OCI-M1 (cell line): Measurements from ENCODE around the gene HLA-DRB5.
A peak's percentile ranks its signal among the peaks of the same experiment; 100 is the strongest.
"Not testable (repeated sequence)": the region's sequence is repeated elsewhere in the genome, so short reads cannot be mapped to it uniquely, and the experiment has no call there.

Experiments used
- DNase-seq: peaks from one replicate; lab custom pipeline; 2025; lab: John Stamatoyannopoulos, UW

HLA-DRB5 gene

GRCh38 chr6:32501016-32501415 is 29.1 kb downstream of the HLA-DRB5 start:
- DNase-seq, result no peak

- DNase-seq, result no peak
Observed at GRCh38 chr6:32492351-32492750, 37.7 kb downstream of the HLA-DRB5 start.

- DNase-seq, result no peak
Observed at GRCh38 chr6:32491700-32492099, 38.4 kb downstream of the HLA-DRB5 start.

GRCh38 chr6:32488083-32488482 is 42.0 kb downstream of the HLA-DRB5 start:
- DNase-seq, result no peak

- no peak for DNase-seq
Observed at GRCh38 chr6:32484614-32484998, 45.5 kb downstream of the HLA-DRB5 start.

- DNase-seq, result no peak
Observed at GRCh38 chr6:32483968-32484613, 46.0 kb downstream of the HLA-DRB5 start.

GRCh38 chr6:32475392-32476206 is 54.5 kb downstream of the HLA-DRB5 start:
- DNase-seq, result peak; percentile 37

GRCh38 chr6:32473376-32474348 is 56.4 kb downstream of the HLA-DRB5 start:
- peak; percentile 66 for DNase-seq

- no peak for DNase-seq
Observed at GRCh38 chr6:32472781-32473375, 57.2 kb downstream of the HLA-DRB5 start.

- DNase-seq, result not testable (repeated sequence)
Observed at GRCh38 chr6:32467743-32468503, 62.2 kb downstream of the HLA-DRB5 start.
